Stimulated activated CD4-positive, alpha-beta T cell treated with anti-CD3 and anti-CD28 coated beads, Interleukin-12 subunit alpha, Interleukin-12 subunit beta, amount 100 ng/mL, for 24 hours (primary cell): ENCODE data around the gene CAPN14.

Experiments
- DNase-seq, 2 experiments: peaks; one replicate each; pipeline ENCODE4 v3.0.0-alpha.2; 2020; ENCODE audit warnings: low read depth in 2 of 2

The CAPN14 gene

GRCh38 chr2:31217465-31218200 lies at the start of gene CAPN14:
Gene CAPN14 (minus strand): TSS chr2:31217515. CDS start chr2:31205447, 12,068 bp downstream.
- DNase-seq = no peak

DNA sequence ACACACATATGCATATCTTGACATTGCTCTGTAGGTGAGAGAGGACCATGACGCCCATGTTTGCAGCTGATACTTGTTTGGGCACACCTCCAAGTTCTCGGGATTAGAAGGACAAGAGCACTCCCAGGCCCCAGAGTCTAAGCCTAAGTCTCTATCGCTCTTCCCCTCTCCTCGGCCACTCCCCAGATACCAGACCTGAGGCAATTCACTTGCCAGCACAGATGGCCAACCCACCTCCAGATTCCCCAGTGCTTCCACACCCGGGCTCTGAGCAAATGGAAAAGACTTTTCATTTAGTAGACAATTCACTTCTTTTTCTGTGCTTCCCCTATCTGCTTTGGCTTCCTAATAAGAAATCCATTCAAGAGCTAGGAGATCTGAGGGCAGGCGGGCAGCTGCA lies 49.5 kb upstream of the CAPN14 start:
- no peak for DNase-seq

- DNase-seq = no peak
Measured at GRCh38 chr2:31265234-31265633, 47.9 kb upstream of the CAPN14 start.

- no peak for DNase-seq
Measured at GRCh38 chr2:31263636-31264190, 46.4 kb upstream of the CAPN14 start.

- no peak for DNase-seq
Measured at GRCh38 chr2:31260870-31261269, 43.6 kb upstream of the CAPN14 start.

GRCh38 chr2:31259075-31259474 lies 41.8 kb upstream of the CAPN14 start:
- DNase-seq = no peak

DNA sequence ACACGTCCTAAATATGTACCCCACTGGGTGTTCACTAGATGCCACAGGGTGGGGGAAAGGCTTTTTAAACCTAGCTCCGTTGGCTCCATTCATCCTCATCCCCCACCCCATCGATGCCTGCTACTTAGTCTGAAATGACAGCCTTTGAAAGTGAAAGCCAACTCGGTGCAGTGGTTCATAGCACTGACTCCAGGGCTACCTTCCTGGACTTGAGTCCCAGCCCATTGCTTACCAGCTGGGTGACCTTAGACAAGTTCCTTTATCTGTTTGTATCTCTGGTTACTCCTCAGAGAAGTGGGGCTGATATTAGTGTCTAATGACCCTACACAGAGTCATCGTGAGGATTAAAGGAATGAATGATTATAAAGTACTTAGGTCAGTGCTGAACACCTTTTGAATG lies 41.0 kb upstream of the CAPN14 start:
- no peak for DNase-seq

DNA sequence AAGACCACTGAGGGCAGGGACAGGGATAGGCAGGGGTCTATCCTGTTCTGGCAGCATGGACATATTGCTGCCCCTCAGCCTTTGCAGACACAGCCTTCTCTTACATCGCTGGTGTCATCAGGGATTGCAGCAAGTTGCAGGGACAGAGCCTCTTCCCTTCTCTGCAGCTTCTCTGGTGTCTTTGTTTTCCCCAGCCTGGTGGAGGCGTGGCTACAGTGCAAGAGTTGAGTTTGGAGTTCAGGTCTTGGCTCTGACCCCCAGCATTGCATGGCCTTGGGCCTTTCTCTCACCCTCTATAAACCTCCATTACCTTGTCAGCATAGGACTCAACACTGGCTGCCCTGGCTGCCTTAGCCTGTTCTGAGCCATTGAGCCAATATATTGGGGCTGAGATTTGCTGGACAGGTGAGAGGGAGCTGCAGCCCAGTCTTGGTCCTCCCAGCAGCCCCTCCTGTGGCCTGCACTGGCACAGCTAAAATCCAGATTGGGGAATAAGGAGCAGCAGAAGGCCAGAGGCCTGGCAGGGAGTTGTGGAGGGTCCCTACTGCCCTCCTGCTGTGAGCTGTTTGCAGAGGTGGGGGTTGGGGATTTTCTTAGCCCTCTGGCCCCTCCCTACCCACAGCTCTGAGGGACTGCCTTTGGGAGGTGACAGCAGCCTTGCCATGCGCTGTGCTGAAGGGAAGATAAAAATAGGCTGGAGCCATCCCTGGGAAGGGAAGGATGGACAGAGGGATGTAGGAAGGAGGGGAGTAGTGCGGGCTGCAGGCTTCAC lies 39.5 kb upstream of the CAPN14 start:
- no peak for DNase-seq

- no peak for DNase-seq
Measured at GRCh38 chr2:31255911-31256571, 38.7 kb upstream of the CAPN14 start.

DNA sequence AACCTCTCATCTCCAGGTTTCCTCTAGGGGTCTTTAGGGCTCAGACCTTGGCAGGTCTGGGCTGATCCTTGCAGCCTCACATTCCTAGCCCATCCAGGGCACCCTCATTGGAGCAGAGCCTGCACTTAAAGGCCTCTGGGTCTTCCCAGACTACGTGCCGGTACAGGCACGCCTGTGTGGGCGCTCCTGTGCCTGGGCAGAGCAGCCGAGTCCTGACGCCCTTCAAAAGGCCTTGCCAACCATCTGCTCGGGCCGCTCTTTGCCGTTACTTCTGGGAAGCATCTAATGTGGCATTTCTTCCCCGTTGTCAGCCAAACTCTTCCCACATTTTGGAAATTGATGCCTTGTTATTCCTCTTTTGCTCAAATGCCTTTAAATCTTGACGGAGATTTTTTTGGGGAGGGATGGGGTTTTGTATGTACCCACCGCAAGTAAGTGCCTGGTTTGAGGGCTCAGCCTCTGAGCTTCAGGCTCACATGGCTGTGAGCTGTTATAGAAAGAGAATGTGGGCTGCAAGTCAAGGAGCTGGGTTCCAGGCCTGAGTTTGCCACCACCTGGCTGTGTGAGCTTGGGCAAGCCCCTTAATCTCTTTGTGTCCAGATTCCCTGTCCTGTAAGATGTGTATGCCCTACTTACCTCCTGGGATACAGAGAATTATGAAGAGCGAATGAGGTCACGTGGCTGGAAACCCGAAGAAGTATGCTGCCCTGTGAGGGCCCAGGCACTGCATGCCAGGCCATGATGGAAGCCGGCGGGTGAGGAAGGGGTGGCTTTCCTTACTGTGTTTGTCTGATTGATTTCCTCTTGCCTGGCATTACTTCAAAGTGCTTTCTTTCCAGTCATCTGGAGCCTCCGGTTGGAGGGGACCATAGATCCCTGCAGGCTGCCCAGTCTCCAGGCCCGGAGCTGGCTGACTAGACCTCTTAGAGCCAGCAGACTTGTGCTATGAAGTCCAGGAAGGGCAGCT lies 37.2 kb upstream of the CAPN14 start:
- no peak for DNase-seq

GRCh38 chr2:31253356-31254131 lies 36.2 kb upstream of the CAPN14 start:
- no peak for DNase-seq

GRCh38 chr2:31251851-31252250 lies 34.5 kb upstream of the CAPN14 start:
- no peak for DNase-seq

DNA sequence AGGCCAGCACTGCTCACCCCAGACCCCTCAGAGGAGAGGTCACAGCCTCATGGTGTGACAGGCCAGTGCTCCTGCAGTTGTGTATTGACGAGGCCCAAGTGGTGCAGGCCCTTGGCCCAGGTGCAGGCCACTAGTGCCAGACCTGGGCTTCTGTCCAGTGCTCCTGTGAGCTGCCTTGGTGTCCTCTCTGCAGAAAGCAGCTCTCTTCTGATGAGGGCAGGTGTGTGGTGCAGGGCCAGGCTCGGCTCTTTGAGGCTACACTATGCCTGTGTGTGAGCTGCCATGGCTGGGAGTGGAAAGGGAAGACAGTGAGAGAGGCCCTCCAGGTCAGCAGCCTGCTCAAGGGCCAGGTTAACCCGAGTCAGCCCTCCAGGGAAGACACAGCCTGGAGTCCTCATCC lies 33.7 kb upstream of the CAPN14 start:
- DNase-seq = no peak

GRCh38 chr2:31249009-31249690 lies 31.8 kb upstream of the CAPN14 start:
- DNase-seq = no peak

DNA sequence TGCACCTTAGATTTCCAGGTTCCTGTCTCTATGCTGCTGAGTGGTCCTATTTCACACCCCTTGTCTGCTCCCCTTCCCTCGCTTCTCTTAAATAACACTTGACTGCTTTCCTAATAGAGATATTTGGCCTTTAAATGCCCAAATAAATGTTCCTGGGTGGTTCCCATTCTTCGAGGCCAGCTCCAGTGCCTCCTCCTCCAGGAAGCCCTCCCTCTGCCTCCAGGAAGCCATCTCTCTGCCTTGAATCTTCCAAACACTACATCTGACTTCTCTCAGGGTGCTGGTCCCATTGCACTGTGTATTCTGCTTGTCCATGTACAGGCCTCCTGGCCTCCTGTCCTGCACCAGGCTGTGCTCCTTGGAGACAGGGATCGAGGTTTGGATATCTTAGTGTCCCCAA lies 30.8 kb upstream of the CAPN14 start:
- DNase-seq = no peak

GRCh38 chr2:31247711-31248110 lies 30.4 kb upstream of the CAPN14 start:
- DNase-seq = no peak

DNA sequence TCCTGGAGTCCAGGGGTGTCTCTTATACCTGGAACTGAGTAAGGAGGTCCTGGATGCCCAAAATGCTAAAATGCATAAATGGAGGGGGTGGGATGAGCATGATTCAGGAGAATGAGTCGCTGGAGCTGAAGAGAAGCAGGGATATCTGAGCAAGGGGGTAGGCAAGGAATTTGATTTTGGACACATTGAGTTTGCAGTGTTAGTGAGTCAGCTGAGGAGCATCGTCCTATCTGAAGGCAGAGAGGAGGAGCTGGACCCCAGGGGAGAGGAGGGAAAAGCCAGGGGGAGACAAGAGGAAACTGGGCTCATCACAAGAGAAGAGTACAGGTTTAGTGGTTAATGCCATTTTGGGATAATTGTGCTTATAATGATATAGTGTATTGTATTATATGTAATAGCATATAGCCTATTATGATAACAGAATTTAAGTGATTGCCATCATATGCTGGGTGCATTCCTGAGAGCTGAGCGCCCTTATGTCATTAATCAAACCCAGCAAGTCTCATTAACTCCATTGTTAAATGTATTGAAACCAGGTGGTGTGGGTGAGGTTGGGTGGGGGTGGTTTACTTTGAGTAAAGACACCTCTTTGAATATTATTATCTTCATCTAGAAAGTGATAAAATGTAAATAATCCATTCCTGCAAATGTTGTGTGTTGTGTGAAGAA lies 29.0 kb upstream of the CAPN14 start:
- DNase-seq = no peak

DNA sequence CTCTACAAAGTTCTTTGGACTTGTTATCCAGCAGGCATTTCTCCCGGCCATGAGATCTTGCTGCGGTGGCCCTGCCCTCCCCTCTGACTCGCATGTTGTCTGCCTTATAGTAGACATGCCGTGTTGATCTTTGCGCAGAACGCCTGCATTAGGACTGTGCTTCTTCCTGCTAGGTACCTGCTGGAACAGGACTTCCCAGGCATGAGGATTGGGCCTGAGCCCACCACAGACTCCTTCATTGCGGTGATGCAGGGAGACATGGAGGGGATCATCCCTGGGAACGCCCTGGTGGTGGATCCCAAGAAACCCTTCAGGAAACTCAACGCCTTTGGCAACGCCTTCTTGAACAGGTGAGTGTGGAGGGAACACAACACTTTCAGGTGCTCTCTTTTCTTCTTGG lies 26.8 kb upstream of the CAPN14 start:
- DNase-seq = no peak

- DNase-seq = no peak
Measured at GRCh38 chr2:31243053-31243452, 25.7 kb upstream of the CAPN14 start.
